ENCODE measurements around the gene GALNT2. TPM values are rescaled to one million over a fixed set of nuclear protein-coding genes. Genes with fewer than 3 reads are reported as not detected.

Gene GALNT2
- total and polyA plus RNA-seq, 2 experiments from 2014 or later = 17.8 to 48.3 TPM

DNA sequence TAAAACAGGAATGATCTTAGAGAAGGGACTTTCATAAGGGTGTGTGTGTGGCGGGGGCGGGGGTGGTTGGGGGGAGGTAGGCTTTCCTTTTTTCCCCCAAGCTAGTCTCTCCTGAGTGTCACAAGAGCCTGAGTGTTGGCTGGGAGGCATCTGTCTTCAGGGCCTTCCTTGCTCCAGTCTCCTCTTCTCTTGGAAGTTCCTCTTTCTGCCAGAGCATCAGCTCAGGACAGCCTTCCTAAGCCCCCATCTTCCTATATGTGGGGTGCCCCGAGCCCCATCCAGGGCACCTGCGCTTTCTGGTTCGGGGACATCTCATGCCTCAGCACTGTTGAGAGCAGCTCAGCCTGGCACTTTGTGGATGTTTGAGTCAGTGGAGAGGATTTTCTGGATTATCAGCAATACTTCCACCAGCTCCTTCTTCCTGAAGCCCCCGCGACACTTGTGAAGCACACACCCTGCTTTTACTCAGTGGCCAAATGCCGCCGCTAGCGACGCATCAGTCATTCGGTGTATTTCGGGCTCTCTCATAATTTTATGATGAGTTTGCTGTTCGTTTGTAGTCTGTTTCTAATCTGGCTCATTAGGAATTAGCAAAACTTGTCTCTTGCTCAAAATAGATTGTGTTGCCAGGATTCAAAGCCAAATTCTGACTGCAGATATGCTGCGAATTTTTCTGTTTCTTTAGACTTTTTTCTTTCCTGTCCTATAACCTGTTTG, 61.7 kb downstream of the GALNT2 start (continued):
- TF ChIP-seq, protein P1, sequence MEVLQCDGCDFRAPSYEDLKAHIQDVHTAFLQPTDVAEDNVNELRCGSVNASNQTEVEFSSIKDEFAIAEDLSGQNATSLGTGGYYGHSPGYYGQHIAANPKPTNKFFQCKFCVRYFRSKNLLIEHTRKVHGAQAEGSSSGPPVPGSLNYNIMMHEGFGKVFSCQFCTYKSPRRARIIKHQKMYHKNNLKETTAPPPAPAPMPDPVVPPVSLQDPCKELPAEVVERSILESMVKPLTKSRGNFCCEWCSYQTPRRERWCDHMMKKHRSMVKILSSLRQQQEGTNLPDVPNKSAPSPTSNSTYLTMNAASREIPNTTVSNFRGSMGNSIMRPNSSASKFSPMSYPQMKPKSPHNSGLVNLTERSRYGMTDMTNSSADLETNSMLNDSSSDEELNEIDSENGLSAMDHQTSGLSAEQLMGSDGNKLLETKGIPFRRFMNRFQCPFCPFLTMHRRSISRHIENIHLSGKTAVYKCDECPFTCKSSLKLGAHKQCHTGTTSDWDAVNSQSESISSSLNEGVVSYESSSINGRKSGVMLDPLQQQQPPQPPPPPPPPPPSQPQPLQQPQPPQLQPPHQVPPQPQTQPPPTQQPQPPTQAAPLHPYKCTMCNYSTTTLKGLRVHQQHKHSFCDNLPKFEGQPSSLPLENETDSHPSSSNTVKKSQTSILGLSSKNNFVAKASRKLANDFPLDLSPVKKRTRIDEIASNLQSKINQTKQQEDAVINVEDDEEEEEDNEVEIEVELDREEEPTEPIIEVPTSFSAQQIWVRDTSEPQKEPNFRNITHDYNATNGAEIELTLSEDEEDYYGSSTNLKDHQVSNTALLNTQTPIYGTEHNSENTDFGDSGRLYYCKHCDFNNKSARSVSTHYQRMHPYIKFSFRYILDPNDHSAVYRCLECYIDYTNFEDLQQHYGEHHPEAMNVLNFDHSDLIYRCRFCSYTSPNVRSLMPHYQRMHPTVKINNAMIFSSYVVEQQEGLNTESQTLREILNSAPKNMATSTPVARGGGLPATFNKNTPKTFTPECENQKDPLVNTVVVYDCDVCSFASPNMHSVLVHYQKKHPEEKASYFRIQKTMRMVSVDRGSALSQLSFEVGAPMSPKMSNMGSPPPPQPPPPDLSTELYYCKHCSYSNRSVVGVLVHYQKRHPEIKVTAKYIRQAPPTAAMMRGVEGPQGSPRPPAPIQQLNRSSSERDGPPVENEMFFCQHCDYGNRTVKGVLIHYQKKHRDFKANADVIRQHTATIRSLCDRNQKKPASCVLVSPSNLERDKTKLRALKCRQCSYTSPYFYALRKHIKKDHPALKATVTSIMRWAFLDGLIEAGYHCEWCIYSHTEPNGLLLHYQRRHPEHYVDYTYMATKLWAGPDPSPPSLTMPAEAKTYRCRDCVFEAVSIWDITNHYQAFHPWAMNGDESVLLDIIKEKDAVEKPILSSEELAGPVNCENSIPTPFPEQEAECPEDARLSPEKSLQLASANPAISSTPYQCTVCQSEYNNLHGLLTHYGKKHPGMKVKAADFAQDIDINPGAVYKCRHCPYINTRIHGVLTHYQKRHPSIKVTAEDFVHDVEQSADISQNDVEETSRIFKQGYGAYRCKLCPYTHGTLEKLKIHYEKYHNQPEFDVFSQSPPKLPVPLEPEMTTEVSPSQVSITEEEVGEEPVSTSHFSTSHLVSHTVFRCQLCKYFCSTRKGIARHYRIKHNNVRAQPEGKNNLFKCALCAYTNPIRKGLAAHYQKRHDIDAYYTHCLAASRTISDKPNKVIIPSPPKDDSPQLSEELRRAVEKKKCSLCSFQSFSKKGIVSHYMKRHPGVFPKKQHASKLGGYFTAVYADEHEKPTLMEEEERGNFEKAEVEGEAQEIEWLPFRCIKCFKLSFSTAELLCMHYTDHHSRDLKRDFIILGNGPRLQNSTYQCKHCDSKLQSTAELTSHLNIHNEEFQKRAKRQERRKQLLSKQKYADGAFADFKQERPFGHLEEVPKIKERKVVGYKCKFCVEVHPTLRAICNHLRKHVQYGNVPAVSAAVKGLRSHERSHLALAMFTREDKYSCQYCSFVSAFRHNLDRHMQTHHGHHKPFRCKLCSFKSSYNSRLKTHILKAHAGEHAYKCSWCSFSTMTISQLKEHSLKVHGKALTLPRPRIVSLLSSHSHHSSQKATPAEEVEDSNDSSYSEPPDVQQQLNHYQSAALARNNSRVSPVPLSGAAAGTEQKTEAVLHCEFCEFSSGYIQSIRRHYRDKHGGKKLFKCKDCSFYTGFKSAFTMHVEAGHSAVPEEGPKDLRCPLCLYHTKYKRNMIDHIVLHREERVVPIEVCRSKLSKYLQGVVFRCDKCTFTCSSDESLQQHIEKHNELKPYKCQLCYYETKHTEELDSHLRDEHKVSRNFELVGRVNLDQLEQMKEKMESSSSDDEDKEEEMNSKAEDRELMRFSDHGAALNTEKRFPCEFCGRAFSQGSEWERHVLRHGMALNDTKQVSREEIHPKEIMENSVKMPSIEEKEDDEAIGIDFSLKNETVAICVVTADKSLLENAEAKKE (CRISPR knock-in tag; IDR thresholded peaks at IDR 0.05) = no peak

DNA sequence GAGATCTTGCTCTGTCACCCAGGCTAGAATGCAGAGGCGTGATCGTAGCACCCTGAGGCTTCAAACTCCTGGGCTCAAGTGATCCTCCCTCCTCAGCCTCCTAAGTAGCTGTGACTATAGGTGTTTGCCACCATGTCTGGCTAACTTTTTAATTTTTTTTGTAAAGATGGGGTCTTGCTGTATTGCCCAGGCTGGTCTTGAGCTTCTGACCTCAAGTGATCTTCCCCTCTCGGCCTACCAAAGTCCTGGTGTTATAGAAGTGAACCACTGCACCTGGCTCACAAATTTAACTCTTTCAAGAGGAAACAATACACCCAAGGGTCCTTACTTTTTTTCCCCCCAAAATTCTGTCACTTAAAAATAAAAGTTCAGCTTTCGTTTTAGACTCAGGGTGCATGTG, 62.3 kb downstream of the GALNT2 start:
- Histone ChIP-seq H3K4me3 (no peak overlapping the region), H3K27me3 (ENCODE audit: insufficient read depth) (no peaks in the 10 kb centered on the region), H3K9me2 (ENCODE audit: insufficient read depth) (no peaks in the 10 kb centered on the region), H3K79me2 (replicated peaks; ENCODE audit: insufficient read depth) (peaks cover 72% of the 10 kb centered on the region), H4K20me1 (replicated peaks; ENCODE audit: insufficient read depth) (peaks cover 7% of the 10 kb centered on the region; the same call in 1 of the 2 replicates), H2AFZ (no peak overlapping the region), H3K4me1 (ENCODE audit: insufficient read depth) (peaks cover 20% of the 10 kb centered on the region; the same call in 1 of the 2 replicates), H3K27ac (ENCODE audit: low read depth) (no peak overlapping the region), H3F3A (replicated peaks; ENCODE audit: low read depth) (no peaks in the 10 kb centered on the region), H3K4me2 (no peak overlapping the region), H3K36me3 (ENCODE audit: insufficient read depth) (no peaks in the 10 kb centered on the region)
- no peak overlapping the region for H3K4me3 Mint-ChIP-seq
- H3K27ac Mint-ChIP-seq = no peak overlapping the region
- no peak for ATAC-seq
- H3K27me3 Mint-ChIP-seq (ENCODE audit: insufficient read depth, low read depth, poor library complexity) = peaks cover 9% of the 10 kb centered on the region
- H3K36me3 Mint-ChIP-seq (ENCODE audit: low read depth) = peaks cover 2% of the 10 kb centered on the region; the same call in 2 of the 3 replicates
- no peaks in the 10 kb centered on the region for H3K9me3 Mint-ChIP-seq
- DNase-seq (ENCODE audit: low spot score) = no peak
- peaks cover 46% of the 10 kb centered on the region for H3K4me1 Mint-ChIP-seq
- TF ChIP-seq EZH2phosphoT487 (IDR thresholded peaks at IDR 0.05; ENCODE audit: unreplicated experiment) (no peak), NANOG (IDR thresholded peaks at IDR 0.05; ENCODE audit: borderline replicate concordance) (no peak), ZNF114 (CRISPR knock-in tag; IDR thresholded peaks at IDR 0.05) (no peak)
- TF ChIP-seq, protein P1 (CRISPR knock-in tag; IDR thresholded peaks at IDR 0.05) = no peak

Data from GM23338 (cell line).